ENCODE measurements around the gene SSBP3.

SSBP3 gene

DNA sequence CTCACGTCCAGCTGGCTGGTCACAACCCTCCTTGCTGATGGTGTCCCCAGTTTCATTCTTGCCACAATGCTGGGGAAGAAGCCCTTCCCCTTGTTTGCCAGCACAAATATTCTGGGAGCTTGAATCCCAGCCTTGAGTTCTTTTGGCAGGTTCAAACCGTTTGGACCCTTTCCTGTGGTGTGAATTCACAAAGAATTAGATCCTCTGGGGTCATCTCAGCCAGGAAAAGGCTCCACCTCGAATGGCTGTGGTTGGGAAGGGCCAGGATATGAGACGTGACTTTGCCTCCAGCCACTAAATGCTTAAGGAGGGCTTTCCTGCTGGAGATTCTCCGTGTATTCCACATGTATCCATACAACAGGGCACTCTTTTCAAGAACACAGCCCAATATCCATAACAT lies 139.3 kb downstream of the SSBP3 start:
- DNase-seq (ENCODE audit: low read depth in 3 of 3), result no peak

DNA sequence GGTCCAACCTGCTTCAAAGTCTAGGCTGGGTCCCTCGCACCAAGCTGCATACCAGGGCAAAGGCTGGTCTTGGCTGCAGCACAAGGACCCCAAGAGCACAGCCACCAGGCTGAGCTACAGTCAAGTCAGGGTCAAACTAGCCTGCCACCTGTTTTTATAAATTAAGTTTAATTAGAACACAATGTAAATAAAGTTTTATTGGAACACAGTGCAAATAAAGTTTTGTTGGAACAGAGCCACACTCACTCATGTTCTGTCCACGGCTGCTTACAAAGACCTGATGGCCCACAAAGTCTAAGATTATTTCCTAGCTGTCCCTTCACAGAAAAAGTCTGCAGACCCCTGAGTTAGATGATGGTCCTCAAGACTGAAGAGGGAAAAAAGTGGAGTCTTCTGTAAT lies 140.0 kb downstream of the SSBP3 start:
- no peak for DNase-seq (ENCODE audit: low read depth in 3 of 3)

DNA sequence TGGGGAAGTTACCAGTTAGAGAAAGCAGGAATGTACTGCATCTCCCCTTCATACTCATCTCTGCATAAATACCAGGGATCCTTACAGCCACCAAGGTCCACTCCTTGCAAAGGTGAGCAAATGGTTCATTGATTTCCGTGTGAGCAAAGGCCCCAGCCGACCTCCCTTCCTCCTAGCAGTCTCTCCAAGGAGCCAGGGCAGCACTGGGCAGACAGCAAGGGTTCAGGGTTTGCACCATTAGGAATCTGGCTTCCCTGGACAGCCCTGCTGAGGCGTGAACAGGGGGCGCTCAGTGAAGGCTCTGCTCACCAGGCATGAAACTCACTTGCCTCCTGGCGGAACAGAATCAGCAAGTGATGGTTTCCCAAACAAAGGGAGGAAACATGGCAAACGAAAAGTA lies 140.5 kb downstream of the SSBP3 start:
- DNase-seq (ENCODE audit: low read depth in 3 of 3), result no peak

DNA sequence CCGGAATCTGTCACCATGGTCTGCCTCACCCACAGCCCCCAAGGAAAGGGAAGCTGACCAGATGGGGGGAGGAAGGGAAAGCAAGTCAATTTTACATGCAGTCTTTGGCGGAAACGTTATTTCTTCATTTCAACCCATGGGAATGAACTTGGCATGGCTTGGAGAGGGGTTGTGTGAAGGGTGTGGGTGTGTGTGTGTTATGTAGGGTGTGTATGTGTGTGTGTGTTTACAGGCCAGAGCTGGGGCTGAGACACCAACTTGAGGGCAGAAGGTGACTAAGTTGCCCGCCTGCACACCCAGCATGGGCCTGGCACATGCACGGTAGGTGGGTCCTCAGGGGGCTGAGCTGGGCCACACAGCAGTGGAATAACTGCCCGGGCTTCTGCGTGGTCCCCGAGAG lies 141.1 kb downstream of the SSBP3 start:
- no peak for DNase-seq (ENCODE audit: low read depth in 3 of 3)

DNA sequence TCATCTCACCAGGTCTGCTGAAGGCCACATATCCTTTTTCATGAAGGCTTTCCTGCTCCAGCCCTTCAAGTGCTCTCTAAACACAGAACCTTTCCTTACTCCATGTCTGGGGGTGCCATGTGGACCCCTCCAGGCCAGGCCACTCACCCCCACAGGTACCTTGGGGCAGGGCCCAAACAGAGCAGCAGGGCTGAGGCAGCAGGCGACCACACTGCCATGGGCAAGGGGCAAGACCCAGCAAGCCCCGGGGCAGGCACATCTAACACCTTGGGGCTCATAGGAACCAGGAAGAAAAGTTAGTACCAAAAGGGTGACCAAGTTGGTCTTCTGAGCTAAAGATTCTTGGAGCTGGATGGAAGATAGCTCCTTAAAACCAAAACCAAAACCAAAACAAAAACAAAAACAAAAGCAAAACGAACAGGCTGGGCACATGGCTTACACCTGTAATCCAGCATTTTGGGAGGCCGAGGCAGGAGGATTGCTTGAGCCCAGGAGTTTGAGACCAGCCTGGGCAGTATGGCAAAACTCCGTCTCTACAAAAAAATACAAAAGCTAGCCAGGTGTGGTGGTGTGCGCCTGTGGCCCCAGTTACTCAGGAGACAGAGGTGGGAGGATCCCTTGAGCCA lies 142.5 kb downstream of the SSBP3 start:
- DNase-seq (ENCODE audit: low read depth in 3 of 3), result no peak

DNA sequence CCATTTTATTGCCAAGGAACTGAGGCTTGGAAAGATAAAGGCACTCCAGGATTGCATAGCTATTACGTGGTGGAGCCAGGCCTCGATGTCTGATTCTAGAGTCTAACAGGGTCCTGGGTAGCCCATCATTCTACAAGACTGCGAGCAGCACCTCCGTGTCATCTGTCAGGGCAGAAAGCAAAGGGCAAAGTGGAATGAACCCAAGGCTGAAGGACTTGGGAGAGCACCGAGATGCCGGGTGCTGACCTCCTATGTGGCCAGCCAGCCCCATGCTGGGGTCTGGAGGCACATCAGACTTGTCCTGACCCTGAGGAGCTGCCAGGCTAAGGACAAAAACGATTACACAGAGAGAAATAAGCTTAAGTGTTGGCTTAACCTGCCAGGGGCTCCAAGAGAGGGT lies 143.9 kb downstream of the SSBP3 start:
- no peak for DNase-seq (ENCODE audit: low read depth in 3 of 3)

DNA sequence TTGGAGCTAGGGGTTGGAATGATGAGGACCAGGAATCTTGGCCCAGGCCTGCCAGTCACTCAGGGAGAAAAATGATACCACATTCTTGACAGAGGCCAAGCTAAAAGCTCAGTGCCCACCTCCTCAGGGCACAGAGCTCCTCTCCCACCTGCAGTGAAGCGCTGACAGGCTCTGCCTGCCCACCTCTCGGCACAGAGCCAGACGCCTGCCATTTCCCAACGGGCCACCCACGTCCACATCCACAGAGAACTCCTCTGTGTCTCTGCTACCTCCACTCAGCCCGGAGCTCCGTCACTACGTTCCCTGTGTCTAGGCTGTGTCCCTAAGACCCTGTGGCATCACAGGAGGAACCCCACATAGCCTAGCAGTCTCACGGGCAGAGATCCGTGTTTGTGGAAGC lies 145.4 kb downstream of the SSBP3 start:
- DNase-seq (ENCODE audit: low read depth in 3 of 3), result no peak

DNA sequence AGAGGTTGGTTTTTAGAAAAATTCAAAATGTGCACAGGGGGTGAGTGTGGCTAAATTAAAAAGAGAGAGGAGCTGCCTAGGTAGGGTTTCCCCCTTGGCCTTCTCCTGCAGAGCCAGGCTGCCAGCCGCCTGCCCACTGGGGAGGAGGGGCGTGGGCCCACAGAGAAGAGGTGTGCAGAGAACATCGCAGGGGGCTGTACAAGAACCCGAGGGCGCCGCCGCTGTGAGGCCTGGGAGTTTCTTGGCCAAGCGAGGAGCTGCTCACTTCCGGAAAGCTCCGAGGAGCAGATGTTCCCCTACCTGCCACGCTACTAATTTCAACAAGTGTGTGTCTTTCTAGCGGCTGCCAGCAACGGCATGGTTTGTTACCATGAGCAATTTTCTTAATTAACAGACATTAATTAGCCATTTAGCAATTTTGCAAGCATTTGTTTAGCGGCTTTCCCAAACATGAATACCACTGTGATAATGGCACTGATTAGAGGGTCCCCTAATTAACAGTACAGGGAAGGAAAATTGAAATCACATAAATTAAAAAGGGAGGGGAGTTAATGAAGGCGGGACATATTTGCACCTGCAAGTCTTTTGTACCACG lies 146.6 kb downstream of the SSBP3 start:
- no peak for DNase-seq (ENCODE audit: low read depth in 3 of 3)

DNA sequence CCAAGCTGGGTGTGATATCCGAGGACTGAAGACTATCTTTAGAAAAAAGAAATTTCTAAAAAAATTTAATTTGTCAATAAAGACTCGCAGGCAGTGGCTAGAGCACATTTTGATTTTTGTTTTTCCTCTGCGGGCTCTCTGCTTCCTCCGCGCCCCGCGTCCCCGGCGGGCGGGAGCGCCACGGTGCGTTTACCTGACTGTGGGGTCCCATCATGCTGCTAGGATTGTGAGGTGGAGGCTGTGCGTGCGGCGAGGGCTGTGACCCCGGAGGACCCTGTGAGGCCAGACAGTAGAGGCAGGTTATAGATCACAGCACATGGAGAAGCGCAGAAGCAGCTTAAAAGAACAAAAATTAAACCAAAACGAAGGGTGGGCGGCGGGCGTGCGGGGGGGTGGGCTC lies 148.3 kb downstream of the SSBP3 start:
- no peak for DNase-seq (ENCODE audit: low read depth in 3 of 3)

DNA sequence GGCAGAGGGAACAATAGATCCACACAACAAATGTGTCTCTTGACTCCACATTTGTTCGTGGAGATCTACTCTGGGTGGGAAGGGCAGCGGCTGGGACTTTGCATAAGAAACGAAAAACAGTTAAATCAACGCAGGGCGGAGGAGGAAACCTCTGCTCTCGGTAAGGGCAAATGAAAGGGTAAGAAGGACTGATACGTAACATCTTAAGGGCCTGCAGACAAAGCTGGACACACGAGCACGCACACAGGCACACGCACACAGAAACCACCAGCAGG lies 148.9 kb downstream of the SSBP3 start:
- DNase-seq (ENCODE audit: low read depth in 3 of 3), result no peak

DNA sequence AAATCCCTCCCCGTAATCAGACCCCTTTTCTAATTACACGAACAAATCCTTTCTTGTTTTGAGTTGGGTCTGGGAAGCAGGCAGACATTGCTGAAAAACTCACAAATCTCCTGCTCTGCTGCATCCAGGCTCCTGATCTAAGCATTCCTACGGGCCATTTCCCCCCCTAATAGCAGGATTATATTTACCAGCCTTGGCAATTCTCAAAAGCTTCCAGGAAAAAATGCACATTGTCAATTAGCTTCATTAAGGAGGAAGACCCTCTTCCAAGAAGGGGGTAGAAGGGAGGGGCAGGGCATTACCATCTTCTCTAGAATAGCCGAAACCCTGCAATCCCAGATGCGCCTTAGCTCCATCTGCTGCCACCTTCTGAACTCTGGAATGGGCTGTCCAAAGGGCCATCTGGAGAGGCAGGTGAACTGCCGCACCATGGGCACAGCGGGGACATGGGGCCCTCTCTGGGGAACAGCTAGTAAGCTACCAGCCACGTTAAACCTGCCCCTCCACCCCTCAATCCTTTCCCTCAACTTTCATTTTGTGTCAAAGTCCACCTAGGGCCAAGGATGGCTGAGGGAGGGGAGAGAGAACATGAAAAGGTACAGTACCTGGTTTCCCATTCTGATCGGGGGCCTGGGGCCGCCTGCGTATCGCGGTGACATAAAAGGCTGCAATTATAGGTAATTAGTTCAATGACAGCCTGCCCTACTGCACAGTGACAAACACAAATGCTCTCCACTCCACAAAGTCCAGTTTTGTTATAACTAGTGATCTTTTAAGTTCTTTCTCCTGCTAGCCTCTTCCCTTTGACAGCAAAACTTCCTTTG lies 149.5 kb downstream of the SSBP3 start:
- no peak for DNase-seq (ENCODE audit: low read depth in 3 of 3)

DNA sequence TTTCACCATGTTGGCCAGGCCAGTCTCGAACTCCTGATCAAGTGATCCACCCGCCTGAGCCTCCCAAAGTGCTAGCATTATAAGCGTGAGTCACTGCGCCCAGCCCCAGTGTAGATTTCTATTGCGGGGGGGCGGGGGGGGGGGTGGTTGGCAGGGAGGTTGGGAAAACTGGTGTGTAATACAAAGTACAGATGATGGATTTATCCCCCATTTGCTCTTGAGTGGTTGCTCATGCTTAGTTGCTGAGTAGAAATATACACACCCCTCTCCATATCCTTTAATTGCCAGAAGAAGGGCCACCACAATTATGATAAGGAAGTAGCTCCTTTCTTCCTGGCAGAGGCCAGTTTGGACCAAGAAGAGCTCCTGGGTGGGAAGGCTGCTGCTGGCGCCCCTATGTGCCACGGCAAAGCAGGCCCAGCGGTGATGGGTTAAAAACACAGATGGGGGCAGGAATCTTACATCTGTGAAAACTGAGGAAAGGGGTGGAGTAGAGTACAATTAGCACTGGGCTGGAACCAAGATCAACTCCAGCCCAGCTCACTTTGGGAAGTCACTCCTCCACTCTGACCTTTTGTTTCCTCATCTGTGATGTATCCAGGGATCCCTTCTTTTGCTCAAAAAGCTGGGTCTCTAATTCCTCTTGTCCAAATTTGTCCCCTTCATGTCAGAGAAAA lies 151.0 kb downstream of the SSBP3 start:
- no peak for DNase-seq (ENCODE audit: low read depth in 3 of 3)

DNA sequence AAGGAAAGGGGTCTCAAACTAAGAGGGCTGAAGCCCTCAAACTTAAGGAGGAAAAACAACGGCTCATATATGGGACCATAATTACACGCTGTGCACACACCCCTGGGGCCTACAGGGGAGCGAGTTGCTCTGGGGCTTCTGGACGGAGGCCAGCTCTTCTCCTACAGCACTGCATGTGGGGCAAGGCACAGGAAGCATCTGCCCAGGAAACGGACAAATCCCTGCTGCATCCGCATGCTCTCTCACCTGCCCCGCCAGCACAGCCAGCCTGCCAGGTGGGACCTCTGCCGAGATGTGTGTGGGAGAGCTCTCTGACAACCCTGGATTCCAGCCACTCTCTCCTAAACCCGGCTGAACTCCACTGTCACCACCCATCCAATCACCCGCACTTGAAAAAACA lies 152.1 kb downstream of the SSBP3 start:
- no peak for DNase-seq (ENCODE audit: low read depth in 3 of 3)

DNA sequence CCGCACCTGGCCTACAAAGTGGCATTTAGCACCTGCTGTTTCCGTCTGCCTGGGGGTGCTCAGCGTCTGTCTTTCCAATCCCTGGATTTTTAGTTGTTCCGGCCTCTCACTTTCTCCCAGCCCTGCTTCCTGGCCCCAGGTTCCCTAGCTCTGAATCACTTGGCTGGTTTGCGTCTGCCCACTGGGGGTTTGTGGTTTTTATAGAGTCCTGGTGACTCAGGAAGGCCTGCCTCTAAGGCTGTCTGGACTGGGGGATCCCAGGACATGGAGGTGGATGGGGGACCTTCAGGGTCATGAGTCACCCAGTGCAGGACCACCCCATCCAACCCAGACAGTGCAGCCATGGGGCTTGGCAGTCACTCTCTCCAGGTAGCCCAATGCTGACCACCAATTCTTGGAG lies 152.7 kb downstream of the SSBP3 start:
- DNase-seq (ENCODE audit: low read depth in 3 of 3), result no peak

DNA sequence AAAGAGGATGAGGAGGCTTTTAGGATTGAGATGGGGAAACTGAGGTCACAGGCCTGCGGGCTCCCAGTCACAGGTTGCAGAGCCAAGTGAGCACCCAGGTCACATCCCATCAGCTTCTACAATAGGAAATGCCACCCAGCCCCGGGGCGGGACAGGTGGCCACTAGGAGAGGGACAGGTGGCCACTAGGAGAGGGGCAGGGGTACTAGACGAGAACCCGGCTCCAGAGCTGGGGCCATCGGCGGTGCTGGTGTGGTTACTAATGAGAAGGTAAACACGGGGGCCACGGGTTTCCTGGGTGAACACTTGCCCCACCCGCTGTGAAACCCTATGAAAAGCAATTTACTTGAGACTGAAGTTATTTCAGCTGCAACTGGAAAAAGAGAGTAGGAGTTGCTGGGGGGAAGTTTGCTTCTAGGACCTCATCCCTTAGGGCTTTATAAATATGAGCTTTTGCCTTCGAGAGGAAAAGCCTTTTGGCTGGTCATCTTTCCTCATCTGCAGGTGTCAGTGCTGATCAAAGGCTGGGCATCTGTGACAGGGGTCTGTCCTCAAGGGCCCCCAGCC lies 153.7 kb downstream of the SSBP3 start:
- no peak for DNase-seq (ENCODE audit: low read depth in 3 of 3)

DNA sequence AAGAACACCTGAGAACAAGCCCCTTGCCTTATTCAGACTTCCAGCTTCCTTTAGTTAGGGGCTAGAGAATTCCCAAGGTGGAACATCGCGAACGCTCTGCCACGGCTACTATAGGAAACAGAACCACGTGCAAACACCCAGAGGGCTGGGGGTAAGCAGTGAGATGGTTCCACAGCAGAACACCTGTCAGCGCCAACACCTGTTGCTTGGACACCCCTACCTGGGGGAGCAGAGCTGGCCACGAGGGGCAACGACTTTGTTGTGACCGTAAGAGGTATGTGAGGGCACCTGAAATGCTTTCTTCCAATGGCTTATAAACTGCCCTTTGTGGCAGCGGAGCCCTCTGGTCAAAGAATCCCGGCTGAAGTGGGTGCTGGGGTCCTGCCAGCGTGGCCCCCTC lies 155.5 kb downstream of the SSBP3 start:
- DNase-seq (ENCODE audit: low read depth in 3 of 3), result no peak

DNA sequence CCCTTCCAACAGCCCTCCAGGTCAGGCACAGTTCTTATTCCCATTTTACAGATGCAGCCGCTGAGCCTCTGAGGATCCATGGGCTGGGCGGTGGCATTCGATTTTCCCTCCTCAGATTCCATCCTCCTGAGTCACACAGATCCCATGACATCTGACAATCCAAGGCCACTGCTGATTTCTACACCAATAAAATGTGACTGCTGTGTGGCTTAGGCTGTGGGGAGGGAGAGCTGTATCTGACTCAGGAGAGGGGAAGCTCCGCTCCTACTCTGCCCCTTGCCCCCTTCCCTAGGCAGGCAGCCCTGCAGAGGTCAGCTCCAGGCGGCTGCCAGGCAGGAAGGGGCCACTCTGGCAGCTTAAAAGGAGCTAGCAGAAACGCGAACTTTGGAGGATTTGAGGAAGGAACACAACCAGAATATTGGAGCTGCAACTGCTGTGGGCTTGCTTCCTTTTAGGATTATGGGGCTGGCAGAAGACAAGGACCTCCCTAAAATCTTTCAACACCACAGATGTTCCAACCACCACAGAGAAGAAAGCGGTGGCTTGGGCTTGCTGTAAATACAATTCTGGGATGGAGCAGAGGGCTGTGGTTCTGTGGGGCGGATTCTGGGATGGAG lies 156.3 kb downstream of the SSBP3 start:
- DNase-seq (ENCODE audit: low read depth in 3 of 3), result no peak

DNA sequence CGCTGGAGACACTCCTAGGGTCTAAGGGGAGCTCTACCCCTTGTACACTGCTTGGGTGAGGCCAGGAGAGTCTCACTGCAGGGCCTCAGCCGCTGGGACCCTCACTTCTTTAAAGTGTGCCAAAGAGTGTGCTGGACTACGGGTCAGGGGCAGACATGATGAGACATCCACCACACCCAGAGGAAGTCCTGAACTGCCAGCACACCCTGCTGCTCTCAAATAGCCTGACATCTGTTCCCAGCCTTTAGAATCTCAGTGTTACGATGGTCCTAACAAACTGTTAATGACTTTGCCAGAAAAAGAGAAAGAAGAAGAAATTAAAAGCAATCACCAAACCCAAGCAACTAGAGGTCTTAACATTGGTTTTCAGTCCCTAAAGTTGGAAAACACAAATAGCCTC lies 157.2 kb downstream of the SSBP3 start:
- DNase-seq (ENCODE audit: low read depth in 3 of 3), result no peak

DNA sequence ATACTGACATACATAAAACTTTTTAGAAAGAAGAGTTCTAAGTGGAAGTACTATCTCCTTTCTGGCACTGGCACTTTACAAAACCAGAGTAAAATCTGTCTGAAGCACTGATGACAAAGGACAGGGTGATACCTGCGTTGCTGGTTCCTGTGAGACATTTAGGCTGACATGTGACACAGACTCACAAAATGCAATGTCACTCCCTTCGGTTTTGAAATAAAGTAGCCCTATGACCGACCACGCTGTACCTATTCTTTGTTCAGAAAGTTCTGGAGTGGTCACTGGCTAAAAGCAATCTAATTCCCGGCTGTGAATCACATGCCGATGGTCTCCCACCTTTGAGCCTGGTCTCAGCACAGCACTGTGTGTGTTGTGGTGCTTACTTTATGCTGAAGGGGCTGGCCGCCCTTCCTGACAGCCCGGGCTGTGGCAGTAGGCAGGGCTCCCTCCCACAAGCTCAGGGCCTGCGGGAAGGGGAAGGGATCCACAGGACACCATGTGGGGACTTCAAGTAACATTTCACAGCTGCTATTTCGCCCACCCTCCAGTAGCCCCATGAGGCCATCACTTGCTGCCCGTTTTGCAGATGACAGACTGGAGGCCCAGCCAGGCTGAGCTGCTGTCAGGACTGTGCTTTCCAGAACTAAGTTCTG lies 158.2 kb downstream of the SSBP3 start:
- DNase-seq (ENCODE audit: low read depth in 3 of 3), result no peak

DNA sequence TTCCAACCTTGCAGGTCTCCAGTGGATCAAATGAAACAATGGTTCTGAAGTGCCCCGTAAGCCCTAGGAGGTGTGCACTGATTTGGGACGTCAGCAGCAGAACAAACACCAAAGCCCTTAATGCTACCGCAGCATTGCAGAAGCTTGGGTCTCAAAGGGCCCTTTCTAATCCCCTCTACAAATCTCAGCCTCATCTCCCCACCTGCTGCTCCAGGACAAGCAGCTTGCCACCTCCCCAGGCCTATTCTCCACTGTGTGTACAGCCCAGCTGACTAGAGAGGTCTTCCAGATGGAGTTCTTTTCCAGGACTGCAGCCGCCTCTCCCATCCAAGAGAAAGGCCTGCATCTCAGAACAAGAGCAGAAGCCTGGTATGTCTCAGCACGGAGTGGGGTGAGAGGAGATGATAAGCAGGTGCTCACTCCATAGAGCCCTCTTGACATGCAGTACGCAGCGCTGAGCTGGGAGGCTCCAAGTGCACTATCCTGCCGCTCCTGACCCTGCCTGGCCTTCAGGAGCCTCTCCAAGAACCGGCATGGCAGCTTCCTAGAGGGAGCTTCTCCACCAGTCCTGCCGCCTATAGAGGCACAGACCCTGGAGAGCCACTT lies 160.0 kb downstream of the SSBP3 start:
- DNase-seq (ENCODE audit: low read depth in 3 of 3), result no peak

DNA sequence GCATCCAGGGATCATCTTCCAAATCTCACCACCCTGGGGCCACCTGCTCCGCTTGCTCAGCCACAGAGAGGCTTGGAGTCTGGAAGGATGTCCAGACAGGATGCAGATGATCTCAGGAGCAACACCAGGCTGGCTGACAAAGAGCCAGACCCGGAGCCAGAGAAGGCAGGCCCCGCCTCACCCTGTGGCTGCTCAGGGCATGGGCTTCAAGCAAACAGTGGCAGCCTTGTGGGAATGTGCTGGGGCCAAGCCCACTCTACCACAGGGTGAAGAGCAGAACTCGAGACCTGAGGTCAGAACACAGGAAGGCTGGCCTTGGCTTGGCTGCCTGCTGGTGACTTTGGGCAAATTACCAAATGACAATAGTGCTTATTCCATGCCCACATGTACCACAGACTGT lies 160.7 kb downstream of the SSBP3 start:
- DNase-seq (ENCODE audit: low read depth in 3 of 3), result no peak

Measured in stimulated activated CD4-positive, alpha-beta T cell treated with anti-CD3 and anti-CD28 coated beads, TNF-alpha, amount 100 ng/mL, for 24 hours (primary cell).